ENCODE data around the gene ZBTB8A. TPM values are rescaled to one million over a fixed set of nuclear protein-coding genes. Genes with fewer than 3 reads are reported as not detected.
A peak's percentile ranks its signal among the peaks of the same experiment; 100 is the strongest.
"Not testable (repeated sequence)": the region's sequence is repeated elsewhere in the genome, so short reads cannot be mapped to it uniquely, and the experiment has no call there.

ZBTB8A gene
- total RNA-seq, 6 experiments from 2014 or later = 4.4 to 6.8 (median 5.6) TPM

GRCh38 chr1:32554288-32554687, 15.1 kb downstream of the ZBTB8A start:
- DNase-seq = no peak
- no peak overlapping the region for H3K4me3 Mint-ChIP-seq

GRCh38 chr1:32557035-32557434, 17.8 kb downstream of the ZBTB8A start:
- H3K27ac Mint-ChIP-seq; H3K27me3 Mint-ChIP-seq (ENCODE audit: insufficient read depth); DNase-seq; H3K9me3 Mint-ChIP-seq; H3K36me3 Mint-ChIP-seq (ENCODE audit: low read depth); H3K4me1 Mint-ChIP-seq (ENCODE audit: low read depth); H3K4me3 Mint-ChIP-seq: not testable (repeated sequence)

More at GRCh38 chr1:32554288-32554687, 15.1 kb downstream of the ZBTB8A start:
- Mint-ChIP-seq H3K27me3 (ENCODE audit: insufficient read depth) (no peaks in the 10 kb centered on the region), H3K36me3 (ENCODE audit: low read depth) (no peaks in the 10 kb centered on the region), H3K27ac (no peak overlapping the region), H3K4me1 (ENCODE audit: low read depth) (no peaks in the 10 kb centered on the region), H3K9me3 (no peaks in the 10 kb centered on the region)
- TF ChIP-seq CTCF (IDR thresholded peaks at IDR 0.05) = no peak

- no peak for TF ChIP-seq CTCF (IDR thresholded peaks at IDR 0.05)
- no peaks in the 10 kb centered on the region for H3K9me3 Mint-ChIP-seq
- peaks cover 10% of the 10 kb centered on the region for H3K36me3 Mint-ChIP-seq (ENCODE audit: low read depth)
- H3K27ac Mint-ChIP-seq = no peak overlapping the region
- H3K4me1 Mint-ChIP-seq (ENCODE audit: low read depth) = no peaks in the 10 kb centered on the region
- H3K27me3 Mint-ChIP-seq (ENCODE audit: insufficient read depth) = no peaks in the 10 kb centered on the region; the same call in none of the 2 replicates
- no peak for DNase-seq
- H3K4me3 Mint-ChIP-seq = no peak overlapping the region
Observed at GRCh38 chr1:32557812-32558211, 18.6 kb downstream of the ZBTB8A start.

GRCh38 chr1:32568929-32569328, 29.7 kb downstream of the ZBTB8A start:
- no peak overlapping the region for H3K27ac Mint-ChIP-seq

GRCh38 chr1:32580348-32581017, 41.3 kb downstream of the ZBTB8A start:
- no peaks in the 10 kb centered on the region; the same call in none of the 2 replicates for H3K27me3 Mint-ChIP-seq (ENCODE audit: insufficient read depth)
- no peak overlapping the region for H3K27ac Mint-ChIP-seq
- H3K4me1 Mint-ChIP-seq (ENCODE audit: low read depth) = no peaks in the 10 kb centered on the region
- no peak for TF ChIP-seq CTCF (IDR thresholded peaks at IDR 0.05)
- no peaks in the 10 kb centered on the region for H3K36me3 Mint-ChIP-seq (ENCODE audit: low read depth)
- no peaks in the 10 kb centered on the region for H3K9me3 Mint-ChIP-seq
- H3K4me3 Mint-ChIP-seq = no peak overlapping the region
- no peak for DNase-seq

More at GRCh38 chr1:32568929-32569328, 29.7 kb downstream of the ZBTB8A start:
- no peak for TF ChIP-seq CTCF (IDR thresholded peaks at IDR 0.05)
- no peak for DNase-seq
- Mint-ChIP-seq H3K4me1 (ENCODE audit: low read depth) (no peaks in the 10 kb centered on the region), H3K4me3 (no peak overlapping the region), H3K9me3 (no peaks in the 10 kb centered on the region), H3K36me3 (ENCODE audit: low read depth) (peaks cover 5% of the 10 kb centered on the region; the same call in 1 of the 2 replicates), H3K27me3 (ENCODE audit: insufficient read depth) (no peaks in the 10 kb centered on the region)

GRCh38 chr1:32592943-32593342, 53.7 kb downstream of the ZBTB8A start:
- Mint-ChIP-seq H3K9me3 (no peaks in the 10 kb centered on the region), H3K4me3 (no peak overlapping the region), H3K36me3 (ENCODE audit: low read depth) (peaks cover 14% of the 10 kb centered on the region), H3K4me1 (ENCODE audit: low read depth) (peaks cover 6% of the 10 kb centered on the region; the same call in 1 of the 2 replicates), H3K27me3 (ENCODE audit: insufficient read depth) (no peaks in the 10 kb centered on the region), H3K27ac (no peak overlapping the region)
- DNase-seq = peak; percentile 15
- no peak for TF ChIP-seq CTCF (IDR thresholded peaks at IDR 0.05)

Measured in HFFc6 (cell line).